IPS-11a (cell line): ENCODE results near the gene TBXAS1.

Source experiments
- H3K4me3 ChIP-seq: one replicate; pipeline ENCODE4 v1.5.1; 2013; ENCODE audit warnings: low read depth, low read length, control low read depth

TBXAS1 gene

DNA sequence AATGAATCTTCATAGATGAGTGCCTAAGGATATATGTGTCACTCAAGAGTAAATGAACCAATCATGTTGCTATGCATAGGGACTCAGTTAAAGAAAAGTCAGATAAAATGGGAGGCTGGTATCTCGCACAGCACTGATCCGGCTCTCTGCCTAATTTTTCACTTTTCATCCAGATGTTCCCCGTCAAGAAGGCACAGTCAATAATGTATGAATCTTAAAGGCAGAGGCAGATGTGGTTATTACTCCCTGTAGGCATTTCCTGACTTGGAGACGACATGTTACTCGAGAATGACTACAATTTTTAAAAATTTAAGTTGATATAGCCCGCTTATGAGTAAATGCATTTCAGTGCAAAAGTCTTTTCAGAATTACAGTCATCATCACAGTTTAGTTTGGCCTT is 113.6 kb downstream of the TBXAS1 start:
- H3K4me3 ChIP-seq = no peak overlapping the region

DNA sequence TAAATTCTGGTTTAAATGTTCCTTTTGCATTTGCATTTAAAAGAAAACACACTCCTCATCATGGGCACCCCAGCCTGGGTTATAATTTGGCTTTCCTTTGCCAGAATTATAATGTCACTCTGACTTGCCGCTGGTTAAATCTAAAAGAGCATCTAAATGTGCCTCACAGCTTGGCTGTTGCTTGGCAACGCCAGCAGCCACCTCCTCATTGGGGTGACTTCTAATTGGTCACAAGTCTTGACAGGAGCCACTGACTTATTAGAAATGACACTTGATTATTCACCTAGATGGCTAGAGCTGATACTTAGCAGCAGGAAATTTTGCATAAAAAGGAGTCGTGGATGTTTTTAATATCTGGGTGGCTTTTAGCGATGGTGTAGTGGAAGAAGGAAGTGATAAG is 114.3 kb downstream of the TBXAS1 start:
- H3K4me3 ChIP-seq = no peak overlapping the region

- H3K4me3 ChIP-seq = no peak overlapping the region
Measured at GRCh38 chr7:139944248-139944647, 115.2 kb downstream of the TBXAS1 start.

DNA sequence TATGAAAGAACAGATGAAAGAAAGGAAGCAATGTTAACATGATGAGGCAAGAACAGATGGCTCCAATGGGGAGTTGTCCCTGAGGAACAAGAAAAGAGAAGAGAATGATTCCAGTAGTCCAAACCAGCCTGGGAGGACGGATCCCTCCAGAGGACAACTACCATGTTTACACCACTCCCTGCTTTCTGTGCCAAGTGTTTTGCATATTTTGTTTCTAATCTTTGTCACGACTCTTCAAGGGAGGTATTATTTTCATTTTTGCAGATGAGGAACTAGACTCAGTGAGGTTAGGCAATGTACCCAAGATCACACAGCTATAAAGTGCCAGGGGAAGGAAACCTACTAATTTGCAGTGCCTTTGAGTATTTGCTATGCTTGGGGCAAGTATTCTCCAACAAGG is 117.5 kb downstream of the TBXAS1 start:
- H3K4me3 ChIP-seq = no peak overlapping the region

- no peak overlapping the region for H3K4me3 ChIP-seq
Measured at GRCh38 chr7:139947021-139947420, 118.0 kb downstream of the TBXAS1 start.

DNA sequence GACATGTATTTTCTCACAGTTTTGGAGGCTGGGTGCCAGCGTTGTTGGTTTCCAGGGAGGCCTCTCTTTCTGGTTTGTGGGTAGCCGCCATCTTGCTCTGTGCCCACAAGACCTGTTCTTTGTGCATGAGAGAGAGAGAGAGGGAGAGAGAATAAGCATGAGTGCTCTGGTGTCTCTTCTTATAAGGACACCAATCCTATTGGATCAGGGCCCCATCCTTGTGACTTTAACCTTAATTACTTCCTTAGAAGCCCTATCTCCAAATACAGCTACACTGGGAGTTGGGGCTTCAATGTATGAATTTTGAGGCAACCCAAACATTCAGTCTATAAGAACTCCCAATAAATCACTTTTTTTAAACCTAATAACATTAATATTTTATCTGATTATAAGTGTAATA is 119.1 kb downstream of the TBXAS1 start:
- no peak overlapping the region for H3K4me3 ChIP-seq

GRCh38 chr7:139948587-139949335 is 119.7 kb downstream of the TBXAS1 start:
- H3K4me3 ChIP-seq = no peak overlapping the region

GRCh38 chr7:139949629-139950028 is 120.6 kb downstream of the TBXAS1 start:
- no peak overlapping the region for H3K4me3 ChIP-seq

- no peak overlapping the region for H3K4me3 ChIP-seq
Measured at GRCh38 chr7:139950881-139951525, 121.9 kb downstream of the TBXAS1 start.

DNA sequence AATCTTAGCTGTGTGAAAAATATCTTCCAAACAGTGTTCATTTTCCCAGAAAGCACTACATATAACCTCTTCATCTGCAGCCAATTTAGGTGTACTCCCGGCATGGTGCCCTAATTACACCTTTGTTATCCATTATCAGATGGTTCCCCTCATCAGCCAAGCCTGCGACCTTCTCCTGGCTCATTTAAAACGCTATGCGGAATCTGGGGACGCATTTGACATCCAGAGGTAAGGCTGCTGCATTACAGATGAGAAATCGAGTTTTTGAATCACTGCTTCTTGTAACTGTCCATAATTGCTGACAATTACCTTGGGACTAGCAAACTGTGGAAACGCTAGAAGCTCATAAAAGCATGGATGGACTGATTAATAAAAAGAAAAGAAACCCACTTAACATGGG is 124.2 kb downstream of the TBXAS1 start:
- H3K4me3 ChIP-seq = no peak overlapping the region

GRCh38 chr7:139955109-139955820 is 126.2 kb downstream of the TBXAS1 start:
- H3K4me3 ChIP-seq = no peak overlapping the region

DNA sequence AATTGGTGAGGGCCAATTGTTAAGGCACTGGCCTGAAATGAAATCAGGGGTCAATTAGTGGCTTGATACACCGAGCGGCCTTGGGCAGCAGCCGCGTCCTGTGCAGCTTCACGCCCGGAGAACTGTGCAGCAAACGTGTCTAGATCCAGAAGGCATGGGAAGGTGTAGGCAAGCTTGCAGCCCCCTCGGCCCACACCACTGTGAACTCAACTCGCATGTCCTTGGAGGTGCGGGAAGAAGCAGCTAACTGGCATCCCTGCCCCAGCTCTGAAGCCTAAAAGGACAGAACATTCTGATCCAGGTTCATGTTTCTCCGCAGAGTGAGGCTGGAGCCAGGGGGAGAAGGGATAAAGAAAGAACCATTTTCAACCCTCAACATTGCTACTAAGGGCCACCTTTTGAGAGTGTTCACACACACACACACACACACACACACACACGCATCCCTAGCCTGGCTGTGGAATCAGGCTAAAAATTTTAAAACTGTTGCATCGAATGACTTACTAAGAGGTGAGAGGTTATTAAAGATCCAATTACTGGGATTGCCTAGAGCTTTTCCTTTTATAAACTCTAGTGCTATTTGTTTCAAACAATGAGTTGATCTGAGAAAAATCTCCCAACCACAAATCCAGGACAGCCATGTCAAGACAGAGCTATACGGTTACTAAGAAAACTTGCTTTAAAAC is 129.7 kb downstream of the TBXAS1 start:
- no peak overlapping the region for H3K4me3 ChIP-seq

DNA sequence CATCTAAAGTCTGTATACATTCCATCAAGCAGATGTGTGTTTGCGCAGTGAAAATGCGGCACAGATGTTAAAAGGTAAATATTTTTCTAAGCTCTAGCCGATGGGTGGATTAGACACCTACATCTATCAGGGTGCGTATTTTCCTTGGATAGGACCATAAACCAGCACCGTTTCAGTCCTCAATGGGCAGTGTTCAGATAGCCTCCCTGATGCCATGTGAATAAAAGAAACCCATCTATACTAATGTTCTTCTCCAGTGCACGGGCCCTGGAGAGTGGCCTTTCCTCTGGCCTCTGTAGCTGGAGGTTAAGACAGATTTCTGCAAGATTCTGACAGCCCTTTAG is 130.2 kb downstream of the TBXAS1 start:
- no peak overlapping the region for H3K4me3 ChIP-seq

DNA sequence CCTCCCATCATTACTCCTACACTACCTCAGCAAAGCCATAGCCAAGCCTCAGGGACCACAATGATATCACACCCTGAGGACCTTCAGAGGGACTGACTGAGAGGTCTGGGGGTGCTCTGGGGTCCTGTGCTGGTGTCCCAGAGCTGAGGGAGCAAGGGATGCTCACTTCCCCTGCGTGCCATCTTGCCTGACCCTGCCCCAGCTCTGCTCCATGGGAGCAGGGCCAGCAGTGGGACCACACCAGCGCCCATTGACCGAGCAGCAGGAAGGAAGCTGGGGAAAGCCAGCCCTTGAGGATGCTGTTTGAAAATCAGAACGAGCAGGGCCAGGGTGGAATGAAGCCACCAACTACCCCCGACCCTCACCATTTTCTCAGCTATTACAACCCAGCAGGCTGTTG is 130.7 kb downstream of the TBXAS1 start:
- H3K4me3 ChIP-seq = no peak overlapping the region

DNA sequence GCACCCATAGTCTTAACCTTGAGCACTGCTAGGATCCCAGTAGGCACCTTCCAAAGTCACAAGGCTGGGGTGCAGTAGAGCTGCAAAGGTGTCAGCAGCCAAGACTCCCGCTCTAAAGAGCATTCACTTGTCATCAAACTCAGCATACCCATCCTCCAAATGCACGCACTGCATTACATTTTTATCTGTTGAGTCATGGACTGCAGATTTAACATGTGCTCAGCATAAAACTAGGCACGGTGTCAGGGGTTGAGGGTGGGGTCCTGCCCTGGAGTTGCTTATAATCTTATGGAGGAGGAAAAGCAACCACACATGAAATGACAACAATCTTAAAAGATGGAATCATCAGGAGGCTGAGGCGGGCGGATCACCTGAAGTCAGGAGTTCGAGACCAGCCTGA is 131.1 kb downstream of the TBXAS1 start:
- H3K4me3 ChIP-seq = no peak overlapping the region

GRCh38 chr7:139965942-139966628 is 137.0 kb downstream of the TBXAS1 start:
- no peak overlapping the region for H3K4me3 ChIP-seq

DNA sequence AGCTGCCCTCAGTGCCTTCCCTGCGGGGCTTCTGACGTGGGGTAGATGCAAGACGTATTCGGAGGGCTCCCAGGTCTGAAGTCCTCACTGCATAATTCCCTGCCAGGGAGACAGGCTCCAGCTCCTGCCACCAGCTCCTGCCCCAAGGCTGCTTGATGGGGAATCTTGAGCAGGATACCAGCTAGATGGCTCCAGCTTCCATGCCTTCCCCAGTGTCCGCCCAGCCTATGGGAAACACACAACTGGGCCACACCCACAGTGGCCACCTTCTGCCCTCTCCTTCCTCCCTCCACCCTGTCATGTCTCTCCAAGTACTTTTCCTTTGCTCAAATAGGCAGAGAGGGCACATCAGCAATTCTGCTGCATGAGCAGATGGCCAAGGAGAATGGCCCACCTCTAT is 137.9 kb downstream of the TBXAS1 start:
- H3K4me3 ChIP-seq = no peak overlapping the region

- H3K4me3 ChIP-seq = no peak overlapping the region
Measured at GRCh38 chr7:139968931-139969330, 139.9 kb downstream of the TBXAS1 start.

DNA sequence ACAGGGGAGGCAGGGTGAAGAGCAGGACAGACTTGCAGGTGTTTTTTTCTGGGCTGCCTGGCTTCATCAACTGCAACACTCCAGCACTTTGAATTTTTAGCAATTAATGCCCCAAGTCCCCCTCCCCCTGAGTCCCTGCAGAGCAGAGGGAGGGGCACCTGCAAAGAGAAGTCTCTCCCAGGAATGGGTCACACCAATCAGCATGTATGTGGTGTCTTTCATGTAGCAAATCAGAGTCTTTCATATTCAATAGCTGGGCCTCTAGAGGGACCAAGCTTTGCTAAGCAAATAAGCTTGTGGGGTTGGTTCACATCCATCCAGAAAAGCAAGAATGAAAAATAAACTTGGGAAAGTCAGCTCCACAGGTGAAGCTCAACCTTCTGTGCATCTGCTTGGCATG is 143.0 kb downstream of the TBXAS1 start:
- H3K4me3 ChIP-seq = no peak overlapping the region

GRCh38 chr7:139973101-139974050 is 144.3 kb downstream of the TBXAS1 start:
- no peak overlapping the region for H3K4me3 ChIP-seq
